HG02981 (cell line): Measurements from ENCODE around the gene SLC17A8.
"Not testable (repeated sequence)": the region's sequence is repeated elsewhere in the genome, so short reads cannot be mapped to it uniquely, and the experiment has no call there.

ENCODE experiments used
- ATAC-seq: cut with Tn5 transposase; IDR thresholded peaks from one replicate; pipeline ENCODE4 v1.9.1; 2021; ENCODE audit warnings: mild to moderate bottlenecking, moderate library complexity; ENCODE audit not compliant: unreplicated experiment

The SLC17A8 gene

DNA sequence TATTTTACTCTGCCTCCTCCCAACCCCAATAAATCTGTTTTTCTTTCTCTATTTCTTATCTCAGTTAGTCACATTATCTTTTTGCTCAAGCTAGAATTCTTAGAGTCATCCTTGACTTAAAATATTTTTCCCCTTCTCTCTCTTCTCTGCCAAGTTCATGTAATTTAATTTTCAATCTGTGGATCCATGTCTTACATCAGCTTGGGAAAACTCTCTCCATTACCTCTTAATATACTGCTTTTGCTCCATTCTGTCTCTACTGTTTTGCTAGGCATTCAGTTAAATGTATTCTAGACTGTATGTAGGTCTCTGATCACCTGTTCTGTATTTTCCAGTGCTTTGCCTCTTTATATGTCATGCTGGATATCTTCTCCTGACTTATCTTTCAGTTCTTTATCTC lies 65.8 kb downstream of the SLC17A8 start:
- ATAC-seq, result no peak

DNA sequence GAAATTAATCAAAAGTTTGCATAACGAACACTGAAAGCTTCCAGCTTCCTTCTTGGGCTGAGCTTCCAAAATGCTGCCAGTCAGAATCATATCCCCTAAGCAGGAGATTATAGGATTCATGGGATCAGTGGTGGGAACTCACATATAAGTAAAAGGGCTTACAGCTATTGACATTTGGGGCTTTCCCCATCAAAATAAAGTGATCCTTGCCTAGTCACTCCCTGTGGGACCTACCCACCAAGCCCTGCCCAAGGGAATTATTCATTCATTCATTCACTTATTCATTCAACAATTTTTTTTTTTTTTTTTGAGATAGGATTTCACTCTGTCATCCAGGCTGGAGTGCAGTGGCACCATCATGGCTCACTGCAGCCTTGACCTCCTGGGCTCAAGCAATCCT lies 69.3 kb downstream of the SLC17A8 start:
- ATAC-seq, result no peak

DNA sequence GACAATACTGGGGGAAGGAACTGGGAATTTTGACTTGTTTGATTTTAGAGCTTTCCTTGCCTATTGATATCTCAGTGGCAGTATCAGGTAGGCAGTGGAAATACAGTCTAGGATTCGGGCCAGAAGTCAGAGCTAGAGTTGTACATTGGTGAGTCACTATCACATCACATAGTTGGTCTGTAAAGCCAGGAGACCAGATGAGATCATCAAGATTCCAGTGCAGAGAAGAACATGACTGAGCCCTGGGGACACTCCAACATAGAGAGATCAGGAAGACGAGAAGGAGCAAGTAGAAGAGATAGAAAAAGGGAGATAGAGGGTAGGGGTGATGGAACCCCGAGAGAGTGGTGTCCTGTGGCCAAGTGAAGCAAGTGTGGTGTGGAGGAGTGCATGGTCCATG lies 70.2 kb downstream of the SLC17A8 start:
- no peak for ATAC-seq

DNA sequence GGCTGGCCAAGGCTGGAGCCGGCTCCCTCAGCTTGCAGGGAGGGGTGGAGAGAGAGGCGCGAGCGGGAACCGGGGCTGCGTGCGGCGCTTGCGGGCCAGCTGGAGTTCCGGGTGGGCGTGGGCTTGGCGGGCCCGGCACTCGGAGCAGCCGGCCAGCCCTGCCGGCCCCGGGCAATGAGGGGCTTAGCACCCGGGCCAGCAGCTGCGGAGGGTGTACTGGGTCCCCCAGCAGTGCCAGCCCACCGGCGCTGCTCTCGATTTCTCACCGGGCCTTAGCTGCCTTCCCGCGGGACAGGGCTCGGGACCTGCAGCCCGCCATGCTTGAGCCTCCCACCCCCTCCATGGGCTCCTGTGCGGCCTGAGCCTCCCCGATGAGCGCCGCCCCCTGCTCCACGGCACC lies 73.4 kb downstream of the SLC17A8 start:
- ATAC-seq, result not testable (repeated sequence)

DNA sequence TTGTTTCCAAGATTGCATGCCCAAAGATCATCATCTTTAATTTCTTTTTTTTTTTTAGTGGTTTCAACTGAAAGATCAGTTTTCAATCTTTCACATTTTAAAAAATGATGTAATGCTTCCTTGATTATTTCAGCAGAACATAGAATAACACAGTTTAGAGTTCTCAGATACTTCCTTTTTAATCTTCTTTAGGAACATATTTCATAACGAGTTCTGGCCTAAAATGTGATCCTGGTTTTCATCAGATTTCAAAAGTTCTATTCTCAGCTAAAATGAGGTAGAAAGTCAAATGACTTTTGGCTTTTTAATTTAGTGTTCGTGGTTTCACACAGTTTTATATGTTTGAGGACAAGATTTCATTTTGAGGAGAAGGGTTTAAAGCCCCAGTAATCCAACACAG lies 76.8 kb downstream of the SLC17A8 start:
- no peak for ATAC-seq

DNA sequence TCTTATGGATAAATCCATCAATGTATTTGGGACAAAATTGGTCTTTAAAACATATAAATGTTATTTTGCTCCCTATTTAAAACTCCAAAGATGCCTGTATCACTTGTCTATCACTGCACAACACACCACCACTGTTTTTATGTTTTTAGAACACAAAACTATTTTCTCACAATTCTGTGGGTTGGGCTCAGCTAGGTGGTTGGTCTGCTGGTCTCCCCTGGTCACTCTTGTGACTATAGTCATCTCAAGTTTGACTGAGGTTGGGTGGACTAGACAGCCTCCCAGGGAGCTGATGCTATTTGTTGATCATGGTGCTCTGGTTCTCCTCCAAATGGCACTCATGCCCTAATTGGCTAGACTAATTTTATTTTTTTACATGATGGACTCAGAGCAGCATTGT lies 77.3 kb downstream of the SLC17A8 start:
- no peak for ATAC-seq

DNA sequence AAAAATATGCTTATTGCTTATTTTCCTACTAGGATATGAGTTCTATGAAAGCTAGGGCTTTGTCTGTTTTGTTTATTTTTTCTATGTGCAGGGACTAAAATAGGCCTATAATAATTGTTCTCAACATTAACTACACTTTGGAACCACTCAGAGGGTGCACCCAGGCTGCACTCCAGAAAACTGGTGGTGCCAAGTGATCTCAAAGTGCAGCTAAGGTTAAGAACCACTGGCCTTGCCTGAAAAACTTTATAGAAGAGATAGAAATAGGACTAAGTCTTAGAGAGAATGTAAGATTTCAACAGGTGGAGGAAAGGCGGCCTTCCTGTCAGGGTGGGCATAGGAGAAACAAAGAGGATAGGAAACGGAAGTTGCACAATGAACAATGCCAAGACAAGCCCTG lies 79.1 kb downstream of the SLC17A8 start:
- ATAC-seq, result no peak

DNA sequence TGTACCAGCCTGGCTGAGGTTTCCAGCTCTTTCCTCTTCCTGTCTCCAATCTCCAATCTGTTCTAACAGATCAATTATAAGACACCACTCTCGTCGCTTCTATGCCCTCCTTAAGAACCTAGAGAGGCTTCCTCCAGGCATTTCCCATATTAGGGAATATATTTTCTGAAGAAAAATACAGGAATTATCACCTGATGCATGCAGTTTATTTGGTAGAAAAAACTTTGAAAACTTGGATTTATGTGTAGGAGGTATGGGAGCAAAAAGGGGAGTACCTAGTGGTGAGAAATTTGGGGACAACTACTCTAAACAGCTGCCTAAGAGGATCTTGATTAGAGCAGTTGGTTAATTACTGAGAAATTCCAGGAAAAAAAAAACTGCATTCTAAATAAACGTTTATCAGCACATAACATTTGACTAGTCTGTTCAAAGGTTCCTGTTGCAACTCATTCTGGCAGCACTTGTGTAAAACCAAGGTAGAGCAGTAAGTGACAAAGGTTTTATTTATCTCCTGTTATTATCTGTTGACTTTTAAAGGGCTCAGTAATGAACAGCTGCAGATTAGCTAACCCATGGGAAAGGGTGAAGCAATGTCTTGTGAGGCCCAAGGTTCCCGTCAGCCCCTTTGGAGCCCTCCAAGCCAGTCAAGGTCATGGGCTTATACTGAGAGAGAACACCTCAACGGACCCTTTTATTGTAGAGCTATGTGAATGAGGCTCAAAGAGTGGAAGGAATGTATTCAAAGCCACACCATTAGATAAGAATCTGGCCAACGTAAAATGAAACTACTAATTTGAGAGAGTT lies 80.4 kb downstream of the SLC17A8 start:
- no peak for ATAC-seq

DNA sequence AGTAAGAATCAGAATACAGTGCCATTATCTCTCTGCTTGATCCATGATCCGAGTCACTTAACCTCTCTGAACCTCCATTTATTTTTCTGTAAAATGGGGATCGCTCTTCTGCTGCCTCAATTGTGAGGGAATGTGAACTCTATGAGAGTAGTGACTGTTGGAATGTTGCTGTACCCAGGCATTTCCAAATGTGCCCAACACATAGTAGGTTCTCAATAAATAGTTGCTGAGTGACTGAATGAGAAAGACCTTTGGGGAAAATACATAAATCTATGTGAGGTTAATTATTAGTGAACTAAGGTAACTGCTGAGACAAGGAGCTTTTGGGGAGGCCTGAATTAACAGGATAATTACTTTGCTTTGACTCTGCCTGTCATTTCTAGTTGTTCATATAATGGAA lies 82.9 kb downstream of the SLC17A8 start:
- ATAC-seq, result no peak

DNA sequence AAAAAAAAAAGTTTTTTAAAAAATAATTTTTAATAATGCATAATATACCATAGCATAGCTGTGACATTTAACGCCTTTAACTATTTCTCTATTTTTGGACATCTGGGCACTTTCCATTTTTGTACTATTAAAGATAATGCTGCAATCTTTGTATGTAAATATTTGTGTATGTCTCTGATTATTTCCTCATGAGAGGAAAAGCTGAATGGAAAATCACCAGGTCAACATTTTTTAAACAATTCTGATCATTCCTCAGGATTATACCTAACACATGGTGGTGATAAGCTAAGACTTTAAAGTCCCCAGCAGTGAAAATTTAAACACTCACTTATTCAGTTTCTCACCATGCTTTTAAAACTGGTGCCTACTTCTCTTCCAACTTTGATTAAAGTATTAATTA lies 85.5 kb downstream of the SLC17A8 start:
- no peak for ATAC-seq

DNA sequence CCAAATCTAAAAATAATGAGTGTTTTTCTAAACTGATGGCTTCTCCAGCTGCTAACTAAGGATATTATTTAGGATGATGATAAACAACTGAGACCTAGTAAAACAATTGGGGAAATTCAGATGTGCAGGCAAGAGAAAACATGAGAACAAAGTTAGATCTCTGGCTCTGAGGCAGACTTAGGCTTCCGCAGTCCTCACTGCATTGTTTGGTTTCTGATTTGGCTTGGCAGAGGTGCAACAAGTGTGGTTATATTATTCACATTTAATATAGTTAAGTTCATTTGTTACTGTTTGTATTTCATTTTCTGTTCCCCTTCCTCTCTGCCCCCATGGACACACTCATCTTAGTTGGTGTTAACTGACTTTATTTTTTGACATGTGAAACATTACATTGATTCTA lies 86.6 kb downstream of the SLC17A8 start:
- no peak for ATAC-seq

DNA sequence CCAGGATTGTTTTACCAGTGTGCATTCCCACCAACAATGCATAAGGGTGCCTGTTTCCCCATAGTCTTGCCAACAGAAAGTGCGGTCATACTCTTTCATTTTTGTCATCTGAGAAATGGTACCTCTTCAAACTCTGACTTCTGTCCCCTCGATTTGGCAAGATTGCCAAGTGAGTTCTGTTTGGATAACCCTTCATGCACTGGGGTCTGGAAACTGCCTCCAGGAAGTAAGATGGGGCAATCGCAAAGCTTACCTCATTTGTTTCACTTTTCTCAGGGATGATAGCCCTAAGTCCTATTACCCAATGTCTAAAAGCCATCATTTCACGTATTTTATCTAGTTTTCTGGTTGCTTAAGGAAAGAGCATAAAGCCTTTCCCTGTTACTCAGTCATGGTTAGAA lies 88.2 kb downstream of the SLC17A8 start:
- ATAC-seq, result no peak

DNA sequence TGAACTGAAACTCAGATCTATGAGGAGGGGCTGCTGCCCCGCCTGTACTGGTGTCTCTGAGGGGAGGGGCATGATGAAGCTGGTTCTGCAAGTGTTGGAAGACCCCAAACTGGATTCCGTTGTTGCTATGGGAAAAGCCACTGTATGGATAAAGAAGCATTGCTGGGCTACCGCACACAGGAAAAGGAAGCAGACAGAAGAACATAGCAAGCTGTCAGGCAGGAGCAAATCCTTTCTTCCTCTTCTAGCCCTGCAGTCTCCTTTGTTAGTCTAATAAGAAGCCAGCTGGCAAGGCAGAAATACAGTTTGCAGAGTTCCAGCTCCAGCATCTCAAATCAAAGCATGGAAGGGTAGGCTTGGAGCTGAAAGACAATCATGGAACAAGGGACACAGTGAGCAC lies 90.5 kb downstream of the SLC17A8 start:
- no peak for ATAC-seq

DNA sequence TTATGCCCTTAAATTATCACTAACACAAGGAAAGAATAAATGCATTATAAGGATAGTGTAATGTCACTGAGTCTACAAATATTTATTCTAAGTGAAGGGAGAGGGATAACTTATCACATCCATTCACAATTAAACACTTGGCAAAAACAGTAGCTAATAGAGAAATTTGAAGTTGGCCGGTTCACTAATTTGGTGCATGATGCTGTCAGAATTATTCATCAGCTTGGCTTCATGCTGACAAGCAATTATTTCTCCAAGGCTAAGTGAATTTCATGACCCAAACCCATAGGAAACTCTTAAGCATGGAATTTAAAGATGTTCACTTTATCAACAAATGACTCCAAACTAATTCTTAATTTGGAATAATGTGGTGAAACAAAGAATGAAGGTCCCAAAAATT lies 91.8 kb downstream of the SLC17A8 start:
- ATAC-seq, result no peak

DNA sequence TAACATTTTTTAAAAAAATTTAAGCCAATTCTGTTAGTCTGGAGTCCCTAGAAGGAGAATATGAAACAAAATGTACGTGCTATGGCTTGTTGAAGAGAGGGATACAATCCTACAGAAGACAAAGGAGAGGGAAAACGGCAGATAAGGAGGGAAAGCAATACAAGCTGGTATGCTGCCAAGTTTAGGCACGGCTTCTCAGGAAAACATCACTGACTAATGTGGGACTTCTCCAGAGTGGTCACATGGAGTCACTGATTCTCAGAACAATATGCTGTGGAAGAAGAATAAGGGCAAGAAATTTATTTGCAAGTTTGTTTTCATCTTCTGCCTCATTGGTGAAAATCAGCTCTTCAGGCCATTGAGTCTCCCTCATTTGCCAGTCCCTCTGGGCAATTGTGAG lies 93.9 kb downstream of the SLC17A8 start:
- no peak for ATAC-seq

DNA sequence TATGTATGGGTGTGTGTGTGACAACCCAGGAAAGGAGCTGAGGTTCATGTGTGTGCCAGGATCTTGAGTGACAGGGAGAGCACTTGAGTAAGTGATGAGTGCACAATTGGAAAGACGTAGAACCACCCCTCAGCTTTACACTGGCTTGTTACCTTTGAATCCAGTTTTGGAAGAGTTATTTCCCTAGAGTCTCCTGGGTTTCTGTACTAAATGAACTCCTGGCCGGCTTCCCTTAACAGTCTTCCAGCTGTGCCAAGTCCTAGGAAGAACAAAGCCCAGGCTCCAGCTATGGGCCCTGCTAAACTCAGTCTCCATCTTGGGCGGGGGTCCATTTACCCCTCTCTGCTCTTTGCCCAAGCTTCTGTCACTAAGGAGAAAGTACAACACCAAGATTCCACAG lies 97.1 kb downstream of the SLC17A8 start:
- ATAC-seq, result no peak

DNA sequence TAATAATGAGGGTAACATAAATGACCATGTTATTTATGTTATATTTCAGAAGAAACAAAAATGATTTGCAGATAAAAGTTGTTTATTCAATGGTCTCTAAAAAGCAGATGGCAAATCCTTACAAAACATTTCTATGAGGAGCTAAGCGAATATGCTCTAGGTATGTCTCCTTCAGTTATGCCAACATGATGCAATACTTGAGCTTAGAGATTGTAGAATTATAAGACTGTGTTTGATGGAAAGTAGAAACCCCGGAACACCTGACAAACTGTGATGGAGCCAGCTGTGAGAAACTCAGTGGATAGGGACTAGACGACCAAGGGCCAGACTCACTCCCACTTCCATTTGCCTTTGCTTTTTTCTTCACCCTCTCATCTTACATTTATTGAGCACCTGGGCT lies 99.0 kb downstream of the SLC17A8 start:
- ATAC-seq, result no peak

DNA sequence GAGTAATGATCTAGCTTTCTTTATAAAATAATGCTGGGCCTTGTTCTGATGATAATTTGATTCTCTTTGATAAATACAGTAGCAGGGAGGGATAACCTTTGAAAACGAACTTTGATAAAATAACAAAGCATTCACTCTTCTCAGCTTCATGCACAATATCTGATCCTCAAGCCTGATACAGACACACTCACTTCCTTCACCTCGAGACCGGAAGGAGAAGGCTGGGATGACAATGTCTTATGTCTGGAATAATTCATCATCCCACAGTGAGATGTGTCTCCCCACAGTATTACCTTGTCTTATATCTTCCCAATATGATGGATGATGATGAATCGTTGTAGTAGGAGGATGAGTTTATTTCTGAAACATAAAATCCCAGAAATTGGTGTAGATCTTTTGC lies 101.3 kb downstream of the SLC17A8 start:
- no peak for ATAC-seq

DNA sequence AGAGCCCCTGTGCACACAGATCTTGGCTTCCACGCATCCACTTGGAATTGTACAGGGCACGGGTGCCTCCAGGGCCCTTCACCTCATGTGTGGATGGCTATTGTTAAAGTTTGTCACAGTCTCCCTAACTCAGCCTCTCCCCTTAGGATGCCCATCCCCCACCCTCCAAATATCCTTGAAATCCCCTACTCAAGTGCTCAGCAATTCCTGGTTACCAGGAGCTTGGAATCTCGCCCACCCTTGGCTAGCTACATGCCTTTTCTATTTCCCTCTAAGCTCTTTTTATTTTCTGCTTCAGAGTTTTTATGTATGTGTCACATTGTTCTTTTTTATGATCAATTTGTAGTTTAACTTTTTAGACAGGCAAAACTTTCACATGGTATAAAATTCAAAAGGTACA lies 103.8 kb downstream of the SLC17A8 start:
- ATAC-seq, result no peak

DNA sequence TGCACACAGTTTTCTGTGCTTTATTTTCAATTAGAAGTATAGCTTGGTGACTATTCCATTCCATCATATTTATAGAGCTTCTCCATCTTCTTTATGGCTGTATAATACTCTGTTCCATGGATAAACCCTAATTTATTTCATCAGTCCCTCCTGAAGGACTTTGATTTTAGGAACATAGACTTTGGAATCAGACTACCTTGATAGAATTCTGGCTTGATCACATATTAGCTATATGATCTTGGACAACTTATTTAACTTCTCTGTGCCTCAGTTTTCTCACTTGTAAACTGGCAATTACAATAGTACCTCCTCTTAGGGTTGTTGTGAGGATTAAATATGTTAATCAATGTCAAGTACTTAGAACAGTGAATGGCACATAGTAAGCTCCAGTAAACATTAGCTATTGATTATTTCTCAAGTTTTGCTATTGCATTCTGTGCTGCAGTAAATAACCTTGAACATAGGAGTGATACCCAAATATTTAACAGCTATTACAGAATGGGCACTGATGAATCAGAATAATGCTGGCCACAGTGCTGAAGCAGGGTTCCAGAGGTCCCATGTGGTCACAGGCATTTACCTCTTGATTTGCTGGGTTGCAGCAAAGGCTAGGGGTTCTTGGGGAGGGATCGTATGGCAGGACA lies 104.6 kb downstream of the SLC17A8 start:
- no peak for ATAC-seq

DNA sequence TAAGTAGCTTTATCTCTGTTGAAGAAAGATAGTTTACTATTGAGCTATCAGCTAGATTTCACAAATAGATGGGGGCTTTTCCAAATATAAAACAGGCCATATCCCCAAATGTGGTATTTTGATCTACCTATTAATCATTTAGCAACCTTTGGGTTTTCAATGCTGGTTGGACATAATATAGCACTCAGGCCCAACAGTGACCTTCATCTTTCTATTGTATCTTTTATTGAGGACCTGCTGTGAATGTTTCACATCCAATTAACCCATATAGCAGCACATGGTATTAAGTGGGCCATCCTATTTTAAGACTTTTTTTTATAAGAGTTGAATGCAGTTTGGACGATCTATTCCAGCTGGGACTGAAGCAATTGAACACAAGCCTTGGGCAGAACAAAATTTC lies 106.8 kb downstream of the SLC17A8 start:
- no peak for ATAC-seq

DNA sequence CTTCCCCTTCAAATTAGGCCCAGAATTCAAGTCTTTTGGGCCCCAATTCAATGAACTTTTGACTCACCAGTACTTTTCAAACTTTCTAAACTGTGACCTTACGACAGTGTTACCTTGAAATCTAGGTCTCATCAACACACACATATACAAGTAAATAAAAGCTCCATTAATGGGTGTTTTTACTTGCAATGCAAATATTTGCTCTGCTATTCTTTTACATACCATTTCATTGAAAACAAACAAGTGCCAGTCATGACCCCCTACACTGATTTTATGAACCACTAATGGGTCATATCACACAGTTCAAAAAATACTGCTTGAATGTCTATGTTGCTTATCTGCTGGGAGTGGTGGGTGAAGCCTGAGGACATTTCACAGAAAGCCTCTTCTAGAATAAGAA lies 107.7 kb downstream of the SLC17A8 start:
- no peak for ATAC-seq

DNA sequence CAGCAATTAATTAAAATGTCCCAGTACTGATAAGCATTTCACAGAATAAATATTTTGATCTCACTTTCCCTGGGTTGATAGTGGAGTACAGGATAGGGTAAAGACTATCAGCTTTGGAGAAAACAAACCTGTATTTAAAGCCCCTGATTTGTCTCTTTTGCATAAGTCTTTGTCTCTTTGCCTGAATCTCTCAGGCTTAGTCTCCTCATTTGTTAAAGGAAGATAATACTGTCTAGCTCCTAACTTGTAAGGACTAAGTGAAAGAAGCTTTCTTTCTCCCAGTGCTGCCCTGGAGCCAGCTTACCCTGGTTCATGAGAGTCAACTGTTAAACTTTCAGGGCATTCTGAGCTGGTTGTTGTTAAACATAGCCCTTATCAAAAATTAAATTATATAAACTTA lies 111.3 kb downstream of the SLC17A8 start:
- no peak for ATAC-seq
